HepG2 (cell line): Measurements from ENCODE around the gene ZNF544. TPM values are rescaled to one million over a fixed set of nuclear protein-coding genes. Genes with fewer than 3 reads are reported as not detected.

Experiments used
- AGO2 ChIP-seq: fragments of 200-400 bp; formaldehyde crosslinking; optimal IDR thresholded peaks from 2 replicates; pipeline ENCODE3; 2017; ENCODE audit warnings: mild to moderate bottlenecking, low read depth, low read length, moderate library complexity
- AKNA ChIP-seq: sonication (generic); formaldehyde crosslinking; IDR thresholded peaks from 2 replicates; pipeline ENCODE4 v1.4.0; 2020; ENCODE audit warnings: missing genetic modification reagents, borderline replicate concordance
- ETV5 ChIP-seq: IDR thresholded peaks from 2 replicates; pipeline ENCODE4 v1.6.1; 2018; ENCODE audit warnings: missing biosample characterization, missing genetic modification reagents, inconsistent platforms, borderline replicate concordance
- KAT7 ChIP-seq: IDR thresholded peaks from 2 replicates; pipeline ENCODE4 v1.6.1; 2018; ENCODE audit warnings: borderline replicate concordance, missing compliant biosample characterization
- KLF6 ChIP-seq: IDR thresholded peaks from 2 replicates; pipeline ENCODE4 v1.8.0; 2016; ENCODE audit warnings: missing biosample characterization, missing genetic modification reagents
- PAX8 ChIP-seq: sonication (generic); formaldehyde crosslinking; IDR thresholded peaks from 2 replicates; pipeline ENCODE4 v1.8.0; 2022; ENCODE audit warnings: mild to moderate bottlenecking, missing genetic modification reagents, borderline replicate concordance
- PHF5A ChIP-seq: IDR thresholded peaks from one replicate; pipeline ENCODE4 v1.6.1; 2018; ENCODE audit warnings: low read depth, missing genetic modification reagents; ENCODE audit not compliant: unreplicated experiment
- PLRG1 ChIP-seq: fragments of 450-650 bp; conservative IDR thresholded peaks from 2 replicates; pipeline ENCODE4 v1.6.1; 2016
- POLR2AphosphoS2 ChIP-seq: IDR thresholded peaks from 2 replicates; pipeline ENCODE4 v1.6.1; 2011; ENCODE audit warnings: low read depth, low read length, improper control_type of control experiment
- SCMH1 ChIP-seq: sonication (generic); formaldehyde crosslinking; IDR thresholded peaks from 2 replicates; pipeline ENCODE4 v1.9.0; 2021; ENCODE audit warnings: missing genetic modification reagents, mild to moderate bottlenecking, borderline replicate concordance
- TCF7 ChIP-seq: sonication (generic); IDR thresholded peaks from 2 replicates; pipeline ENCODE4 v1.6.1; 2016; ENCODE audit warnings: antibody characterized with exemption, low read depth
- TCF7L2 ChIP-seq: IDR thresholded peaks from 2 replicates; pipeline ENCODE4 v1.6.1; 2011; ENCODE audit warnings: mild to moderate bottlenecking, low read depth, low read length, moderate library complexity
- XBP1 ChIP-seq: sonication (generic); formaldehyde crosslinking; IDR thresholded peaks from 2 replicates; pipeline ENCODE4 v1.5.0; 2020; ENCODE audit warnings: missing genetic modification reagents
- ZBTB3 ChIP-seq: sonication (generic); formaldehyde crosslinking; IDR thresholded peaks from 2 replicates; pipeline ENCODE4 v1.4.0; 2020; ENCODE audit warnings: low read depth, mild to moderate bottlenecking, moderate library complexity, missing genetic modification reagents, borderline replicate concordance
- ZIK1 ChIP-seq: sonication (generic); formaldehyde crosslinking; IDR thresholded peaks from 2 replicates; pipeline ENCODE4 v1.5.0; 2020; ENCODE audit warnings: mild to moderate bottlenecking, low read depth, missing genetic modification reagents, borderline replicate concordance
- ZNF564 ChIP-seq: sonication (generic); formaldehyde crosslinking; IDR thresholded peaks from 2 replicates; pipeline ENCODE4 v1.8.1; 2023; ENCODE audit warnings: mild to moderate bottlenecking, missing genetic modification reagents
- ZNF768 ChIP-seq: sonication (generic); formaldehyde crosslinking; IDR thresholded peaks from 2 replicates; pipeline ENCODE4 v1.4.0; 2020; ENCODE audit warnings: missing genetic modification reagents
- polyA plus RNA-seq, 8 experiments: library from polyadenylated mRNA; depleted of rRNA in 3 of 8; stranded (reverse) in 7 of 8; unstranded in 1 of 8; fragments of >200 nt; fragmentation: Illumina TruSeq in 4 of 8; extraction: Trizol in 4 of 8; gene quantifications; 2 replicates each; pipeline versions ENCODE4 v1.2.1 to v1.2.3, GENCODE V29; 2011 to 2016; ENCODE audit warnings: low read depth in 4 of 8, missing spikeins in 1 of 8, mixed read lengths in 1 of 8; ENCODE audit not compliant: insufficient read depth in 1 of 8
- total RNA-seq, 5 experiments: library from RNA; depleted of rRNA; stranded (reverse); fragments of >200 nt; fragmentation: Illumina TruSeq; extraction: Trizol; gene quantifications; 2 replicates each; pipeline ENCODE4 v1.2.3, GENCODE V29; 2016; ENCODE audit warnings: low read depth in 1 of 5
- TF ChIP-seq, protein P1 (sequence below), 2 experiments: IDR thresholded peaks; 2 replicates each; pipeline ENCODE4 v1.6.1; 2011 to 2012; ENCODE audit warnings: low read length in 2 of 2, borderline replicate concordance in 1 of 2, low read depth in 1 of 2, mild to moderate bottlenecking in 1 of 2, moderate library complexity in 1 of 2
- TF ChIP-seq, protein P2 (sequence below): sonication (generic); formaldehyde crosslinking; IDR thresholded peaks from 2 replicates; pipeline ENCODE4 v1.8.1; 2023; ENCODE audit warnings: missing genetic modification reagents, mild to moderate bottlenecking, borderline replicate concordance
- TF ChIP-seq, protein P3 (sequence below): IDR thresholded peaks from 2 replicates; pipeline ENCODE4 v1.6.1; 2016; ENCODE audit warnings: missing genetic modification reagents, missing compliant biosample characterization

Gene ZNF544
- total and polyA plus RNA-seq, 2 of the 13 experiments (the other 11 are each of a cell fraction or from before 2014, with no cell fraction given): 13.1 to 17.0 TPM

DNA sequence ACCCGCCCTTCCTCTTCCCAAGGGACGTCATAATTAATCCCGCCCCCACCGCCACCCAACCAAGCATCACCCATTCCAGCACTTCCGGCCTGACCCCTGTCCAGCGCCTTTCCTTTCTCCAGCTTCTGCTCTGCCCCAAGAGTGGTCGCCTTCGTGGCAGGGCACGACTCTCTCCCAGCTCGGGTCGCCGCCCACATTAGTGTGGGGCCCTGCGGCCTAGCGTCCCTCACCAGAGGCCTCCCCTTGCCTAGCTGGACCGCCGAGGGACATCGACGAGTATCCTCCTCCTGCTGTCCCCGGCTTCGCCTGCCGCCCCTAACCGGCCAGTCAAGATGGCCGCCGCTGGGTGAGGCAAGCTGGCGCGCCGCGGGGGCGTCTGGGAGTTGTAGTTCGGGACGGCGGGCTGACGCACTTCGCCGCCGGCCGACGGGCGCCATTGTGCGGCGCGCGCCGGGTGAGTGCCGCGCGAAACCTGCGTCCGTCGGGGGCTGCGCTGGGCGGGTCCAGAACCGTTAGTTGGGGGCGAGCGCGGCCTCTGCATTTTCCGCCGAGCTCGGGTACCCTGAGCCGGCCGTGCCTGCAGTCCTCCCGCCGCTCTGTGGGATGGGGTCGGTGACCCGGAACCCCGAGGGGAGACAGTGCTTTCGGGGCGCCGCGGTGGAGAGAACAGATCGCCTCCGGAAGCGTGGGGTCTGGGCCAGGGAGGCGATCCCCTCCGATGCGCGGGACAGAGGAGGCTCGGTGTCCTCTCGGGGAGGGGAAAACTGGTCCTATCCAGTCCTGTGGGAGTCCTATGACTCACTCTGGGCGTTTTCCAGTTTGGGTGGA lies 45.5 kb upstream of the ZNF544 start, which contains the start of gene ZNF274 (continued):
- no peak for TF ChIP-seq PHF5A (CRISPR knock-in tag)
- peak; percentile 86 for TF ChIP-seq POLR2AphosphoS2
- TF ChIP-seq AKNA (CRISPR knock-in tag): no peak
- no peak; the same call in 1 of the 2 replicates for TF ChIP-seq PAX8 (CRISPR knock-in tag)
- TF ChIP-seq AGO2: peak; percentile 88
- TF ChIP-seq, protein P1, sequence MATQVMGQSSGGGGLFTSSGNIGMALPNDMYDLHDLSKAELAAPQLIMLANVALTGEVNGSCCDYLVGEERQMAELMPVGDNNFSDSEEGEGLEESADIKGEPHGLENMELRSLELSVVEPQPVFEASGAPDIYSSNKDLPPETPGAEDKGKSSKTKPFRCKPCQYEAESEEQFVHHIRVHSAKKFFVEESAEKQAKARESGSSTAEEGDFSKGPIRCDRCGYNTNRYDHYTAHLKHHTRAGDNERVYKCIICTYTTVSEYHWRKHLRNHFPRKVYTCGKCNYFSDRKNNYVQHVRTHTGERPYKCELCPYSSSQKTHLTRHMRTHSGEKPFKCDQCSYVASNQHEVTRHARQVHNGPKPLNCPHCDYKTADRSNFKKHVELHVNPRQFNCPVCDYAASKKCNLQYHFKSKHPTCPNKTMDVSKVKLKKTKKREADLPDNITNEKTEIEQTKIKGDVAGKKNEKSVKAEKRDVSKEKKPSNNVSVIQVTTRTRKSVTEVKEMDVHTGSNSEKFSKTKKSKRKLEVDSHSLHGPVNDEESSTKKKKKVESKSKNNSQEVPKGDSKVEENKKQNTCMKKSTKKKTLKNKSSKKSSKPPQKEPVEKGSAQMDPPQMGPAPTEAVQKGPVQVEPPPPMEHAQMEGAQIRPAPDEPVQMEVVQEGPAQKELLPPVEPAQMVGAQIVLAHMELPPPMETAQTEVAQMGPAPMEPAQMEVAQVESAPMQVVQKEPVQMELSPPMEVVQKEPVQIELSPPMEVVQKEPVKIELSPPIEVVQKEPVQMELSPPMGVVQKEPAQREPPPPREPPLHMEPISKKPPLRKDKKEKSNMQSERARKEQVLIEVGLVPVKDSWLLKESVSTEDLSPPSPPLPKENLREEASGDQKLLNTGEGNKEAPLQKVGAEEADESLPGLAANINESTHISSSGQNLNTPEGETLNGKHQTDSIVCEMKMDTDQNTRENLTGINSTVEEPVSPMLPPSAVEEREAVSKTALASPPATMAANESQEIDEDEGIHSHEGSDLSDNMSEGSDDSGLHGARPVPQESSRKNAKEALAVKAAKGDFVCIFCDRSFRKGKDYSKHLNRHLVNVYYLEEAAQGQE (IDR thresholded peaks at IDR 0.05; ENCODE audit: borderline replicate concordance in 1 of 2, low read depth in 1 of 2, low read length in 2 of 2): peak in 1 of 2 experiments; percentile 69; a peak in 2 of 4 replicates
- TF ChIP-seq ZBTB3: no peak
- no peak for TF ChIP-seq PLRG1
- TF ChIP-seq XBP1: no peak
- 0 out of 2 replicates have a peak, but pooled peaks have one; percentile 43 for TF ChIP-seq KLF6 (CRISPR knock-in tag)
- TF ChIP-seq ZNF564: peak; percentile 6
- TF ChIP-seq SCMH1 (CRISPR knock-in tag): no peak
- no peak for TF ChIP-seq TCF7
- TF ChIP-seq ETV5 (CRISPR knock-in tag): peak; percentile 56; the same call in 1 of the 2 replicates
- TF ChIP-seq ZNF768 (CRISPR knock-in tag): peak; percentile 62; the same call in 1 of the 2 replicates
- no peak for TF ChIP-seq ZIK1 (CRISPR knock-in tag)
- TF ChIP-seq, protein P2, sequence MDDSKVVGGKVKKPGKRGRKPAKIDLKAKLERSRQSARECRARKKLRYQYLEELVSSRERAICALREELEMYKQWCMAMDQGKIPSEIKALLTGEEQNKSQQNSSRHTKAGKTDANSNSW (CRISPR knock-in tag): peak; percentile 99; the same call in 1 of the 2 replicates
- TF ChIP-seq, protein P3, sequence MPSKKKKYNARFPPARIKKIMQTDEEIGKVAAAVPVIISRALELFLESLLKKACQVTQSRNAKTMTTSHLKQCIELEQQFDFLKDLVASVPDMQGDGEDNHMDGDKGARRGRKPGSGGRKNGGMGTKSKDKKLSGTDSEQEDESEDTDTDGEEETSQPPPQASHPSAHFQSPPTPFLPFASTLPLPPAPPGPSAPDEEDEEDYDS: peak; percentile 42; the same call in 1 of the 2 replicates
- 0 out of 2 replicates have a peak, but pooled peaks have one; percentile 47 for TF ChIP-seq KAT7 (CRISPR knock-in tag)
- no peak for TF ChIP-seq TCF7L2
